OCI-M2 (cell line): ENCODE results near the gene CAMTA1.
"Not testable (repeated sequence)": the region's sequence is repeated elsewhere in the genome, so short reads cannot be mapped to it uniquely, and the experiment has no call there.

Experiments used
- DNase-seq: peaks from one replicate; lab custom pipeline; 2025; ENCODE audit not compliant: unreplicated experiment; lab: John Stamatoyannopoulos, UW

Gene CAMTA1

GRCh38 chr1:7380068-7380467 lies 594.8 kb downstream of the CAMTA1 start:
- not testable (repeated sequence) for DNase-seq

- no peak for DNase-seq
Measured at GRCh38 chr1:7380712-7381111, 595.5 kb downstream of the CAMTA1 start.

- not testable (repeated sequence) for DNase-seq
Measured at GRCh38 chr1:7381729-7382128, 596.5 kb downstream of the CAMTA1 start.

- DNase-seq: no peak
Measured at GRCh38 chr1:7382971-7383370, 597.7 kb downstream of the CAMTA1 start.

GRCh38 chr1:7383671-7384520 lies 598.6 kb downstream of the CAMTA1 start:
- no peak for DNase-seq

- no peak for DNase-seq
Measured at GRCh38 chr1:7384679-7385078, 599.4 kb downstream of the CAMTA1 start.

- DNase-seq: no peak
Measured at GRCh38 chr1:7385471-7386225, 600.4 kb downstream of the CAMTA1 start.

- no peak for DNase-seq
Measured at GRCh38 chr1:7386226-7387052, 601.2 kb downstream of the CAMTA1 start.

- DNase-seq: no peak
Measured at GRCh38 chr1:7387053-7387927, 602.0 kb downstream of the CAMTA1 start.

- no peak for DNase-seq
Measured at GRCh38 chr1:7388141-7388487, 602.9 kb downstream of the CAMTA1 start.

- no peak for DNase-seq
Measured at GRCh38 chr1:7388488-7389185, 603.4 kb downstream of the CAMTA1 start.

- DNase-seq: no peak
Measured at GRCh38 chr1:7389201-7389905, 604.1 kb downstream of the CAMTA1 start.

GRCh38 chr1:7389906-7390603 lies 604.8 kb downstream of the CAMTA1 start:
- DNase-seq: no peak

- DNase-seq: no peak
Measured at GRCh38 chr1:7390604-7391000, 605.3 kb downstream of the CAMTA1 start.

- no peak for DNase-seq
Measured at GRCh38 chr1:7393136-7393535, 607.9 kb downstream of the CAMTA1 start.

- DNase-seq: no peak
Measured at GRCh38 chr1:7395251-7395650, 610.0 kb downstream of the CAMTA1 start.

- DNase-seq: no peak
Measured at GRCh38 chr1:7398982-7399381, 613.7 kb downstream of the CAMTA1 start.

- DNase-seq: no peak
Measured at GRCh38 chr1:7399514-7400125, 614.4 kb downstream of the CAMTA1 start.
